Mammary epithelial cell (primary cell): ENCODE results near the gene S1PR5.

Experiments used
- EZH2 ChIP-seq: IDR thresholded peaks from 2 replicates; pipeline ENCODE4 v1.6.1; 2012; ENCODE audit warnings: low read length, inconsistent platforms, borderline replicate concordance
- TF ChIP-seq, protein P1 (sequence below), 2 donors: IDR thresholded peaks in 1 of 2; conservative IDR thresholded peaks in 1 of 2; 2 replicates each; pipeline ENCODE4 v1.5.1; 2011 to 2012; ENCODE audit warnings: inconsistent platforms in 2 of 2, low read length in 2 of 2, mild to moderate bottlenecking in 2 of 2, control low read depth in 1 of 2, low read depth in 1 of 2; ENCODE audit not compliant: insufficient read depth in 1 of 2; ENCODE audit errors: extremely low read depth in 1 of 2

- TF ChIP-seq, protein P1, sequence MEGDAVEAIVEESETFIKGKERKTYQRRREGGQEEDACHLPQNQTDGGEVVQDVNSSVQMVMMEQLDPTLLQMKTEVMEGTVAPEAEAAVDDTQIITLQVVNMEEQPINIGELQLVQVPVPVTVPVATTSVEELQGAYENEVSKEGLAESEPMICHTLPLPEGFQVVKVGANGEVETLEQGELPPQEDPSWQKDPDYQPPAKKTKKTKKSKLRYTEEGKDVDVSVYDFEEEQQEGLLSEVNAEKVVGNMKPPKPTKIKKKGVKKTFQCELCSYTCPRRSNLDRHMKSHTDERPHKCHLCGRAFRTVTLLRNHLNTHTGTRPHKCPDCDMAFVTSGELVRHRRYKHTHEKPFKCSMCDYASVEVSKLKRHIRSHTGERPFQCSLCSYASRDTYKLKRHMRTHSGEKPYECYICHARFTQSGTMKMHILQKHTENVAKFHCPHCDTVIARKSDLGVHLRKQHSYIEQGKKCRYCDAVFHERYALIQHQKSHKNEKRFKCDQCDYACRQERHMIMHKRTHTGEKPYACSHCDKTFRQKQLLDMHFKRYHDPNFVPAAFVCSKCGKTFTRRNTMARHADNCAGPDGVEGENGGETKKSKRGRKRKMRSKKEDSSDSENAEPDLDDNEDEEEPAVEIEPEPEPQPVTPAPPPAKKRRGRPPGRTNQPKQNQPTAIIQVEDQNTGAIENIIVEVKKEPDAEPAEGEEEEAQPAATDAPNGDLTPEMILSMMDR (conservative IDR thresholded peaks at IDR 0.05 in 1 of 2, IDR thresholded peaks at IDR 0.05 in 1 of 2; ENCODE audit: extremely low read depth in 1 of 2, insufficient read depth in 1 of 2, low read depth in 1 of 2, low read length in 2 of 2) = peak; percentile 44 to 50
- no peak for TF ChIP-seq EZH2
Measured at GRCh38 chr19:10471909-10472308, 45.3 kb downstream of the S1PR5 start.
